H9 (cell line): ENCODE measurements around the gene ACSM2B. TPM values are rescaled to one million over a fixed set of nuclear protein-coding genes. Genes with fewer than 3 reads are reported as not detected.
"Not testable (repeated sequence)": the region's sequence is repeated elsewhere in the genome, so short reads cannot be mapped to it uniquely, and the experiment has no call there.

Source experiments
- DNase-seq: peaks from one replicate; pipeline ENCODE4 v3.0.0-alpha.2; 2017
- H2AFZ ChIP-seq: one replicate; pipeline ENCODE4 v1.6.1; 2013; ENCODE audit warnings: mild to moderate bottlenecking, low read length, control low read depth, moderate library complexity
- H2AK5ac ChIP-seq: 2 replicates; pipeline ENCODE4 v1.6.1; 2013; ENCODE audit warnings: low read length, control low read depth, mixed read lengths; ENCODE audit not compliant: insufficient read length
- H2BK120ac ChIP-seq: one replicate; pipeline ENCODE4 v1.6.1; 2013; ENCODE audit warnings: low read depth, mild to moderate bottlenecking, low read length, control low read depth, inconsistent platforms; ENCODE audit not compliant: poor library complexity, severe bottlenecking
- H2BK12ac ChIP-seq: 2 replicates; pipeline ENCODE4 v1.6.1; 2013; ENCODE audit warnings: low read length, control low read depth, mixed read lengths, low read depth; ENCODE audit not compliant: insufficient read length
- H2BK15ac ChIP-seq: 2 replicates; pipeline ENCODE4 v1.6.1; 2013; ENCODE audit warnings: low read depth, low read length, control low read depth
- H2BK20ac ChIP-seq: one replicate; pipeline ENCODE4 v1.6.1; 2013; ENCODE audit warnings: low read depth, mild to moderate bottlenecking, low read length, control low read depth, inconsistent platforms; ENCODE audit not compliant: poor library complexity, severe bottlenecking
- H2BK5ac ChIP-seq: 2 replicates; pipeline ENCODE4 v1.6.1; 2013; ENCODE audit warnings: low read length, control low read depth, mixed read lengths; ENCODE audit not compliant: insufficient read length
- H3K14ac ChIP-seq: 2 replicates; pipeline ENCODE4 v1.6.1; 2013; ENCODE audit warnings: low read length, control low read depth; ENCODE audit not compliant: insufficient read depth
- H3K18ac ChIP-seq: 2 replicates; pipeline ENCODE4 v1.6.1; 2013; ENCODE audit warnings: low read depth, mild to moderate bottlenecking, mixed read lengths, low read length, control low read depth; ENCODE audit not compliant: insufficient read length
- H3K23ac ChIP-seq: 2 replicates; pipeline ENCODE4 v1.6.1; 2013; ENCODE audit warnings: low read length, control low read depth, mixed read lengths, low read depth; ENCODE audit not compliant: insufficient read length
- H3K23me2 ChIP-seq: 2 replicates; pipeline ENCODE4 v1.6.1; 2013; ENCODE audit warnings: low read depth, mild to moderate bottlenecking, mixed read lengths, low read length, control low read depth; ENCODE audit not compliant: insufficient read length, poor library complexity, severe bottlenecking
- H3K27ac ChIP-seq: 2 replicates; pipeline ENCODE4 v1.5.1; 2013; ENCODE audit warnings: low read length, control low read depth, mixed read lengths, low read depth; ENCODE audit not compliant: insufficient read length
- H3K27me3 ChIP-seq: 2 replicates; pipeline ENCODE4 v1.6.1; 2013; ENCODE audit warnings: low read length, control low read depth, inconsistent platforms; ENCODE audit not compliant: insufficient read depth
- H3K4ac ChIP-seq: 2 replicates; pipeline ENCODE4 v1.6.1; 2013; ENCODE audit warnings: low read depth, mild to moderate bottlenecking, control low read depth, inconsistent platforms, low read length, moderate library complexity
- H3K4me1 ChIP-seq: 2 replicates; pipeline ENCODE4 v1.6.1; 2013; ENCODE audit warnings: low read length, control low read depth, inconsistent platforms; ENCODE audit not compliant: insufficient read depth
- H3K4me2 ChIP-seq: 2 replicates; pipeline ENCODE4 v1.6.1; 2013; ENCODE audit warnings: low read length, control low read depth, mixed read lengths; ENCODE audit not compliant: insufficient read length, insufficient read depth
- H3K56ac ChIP-seq: 2 replicates; pipeline ENCODE4 v1.6.1; 2013; ENCODE audit warnings: low read depth, mild to moderate bottlenecking, mixed read lengths, low read length, control low read depth; ENCODE audit not compliant: insufficient read length
- H3K79me1 ChIP-seq: 2 replicates; pipeline ENCODE4 v1.6.1; 2013; ENCODE audit warnings: low read depth, mild to moderate bottlenecking, moderate library complexity, low read length, control low read depth, inconsistent platforms; ENCODE audit not compliant: insufficient read depth, poor library complexity, severe bottlenecking
- H3K79me2 ChIP-seq: 2 replicates; pipeline ENCODE4 v1.6.1; 2013; ENCODE audit warnings: low read length, control low read depth, inconsistent platforms; ENCODE audit not compliant: insufficient read depth
- H3K9ac ChIP-seq: 2 replicates; pipeline ENCODE4 v1.6.1; 2013; ENCODE audit warnings: low read length, control low read depth, mixed read lengths; ENCODE audit not compliant: insufficient read length; ENCODE audit errors: extremely low read depth
- H3K9me3 ChIP-seq: one replicate; pipeline ENCODE4 v1.6.1; 2013; ENCODE audit warnings: low read depth, low read length, inconsistent platforms; ENCODE audit not compliant: control insufficient read depth
- H3T11ph ChIP-seq: one replicate; pipeline ENCODE4 v1.6.1; 2013; ENCODE audit warnings: mild to moderate bottlenecking, low read length, control low read depth, inconsistent platforms
- H4K20me1 ChIP-seq: one replicate; pipeline ENCODE4 v1.6.1; 2013; ENCODE audit not compliant: control insufficient read depth, insufficient read length, insufficient read depth
- H4K5ac ChIP-seq: 2 replicates; pipeline ENCODE4 v1.6.1; 2013; ENCODE audit warnings: low read depth, mild to moderate bottlenecking, mixed read lengths, low read length, control low read depth; ENCODE audit not compliant: insufficient read length
- H4K8ac ChIP-seq: replicated peaks from 2 replicates; pipeline ENCODE4 v1.6.1; 2013; ENCODE audit warnings: low read length, control low read depth, mixed read lengths, low read depth; ENCODE audit not compliant: insufficient read length
- H4K91ac ChIP-seq: 2 replicates; pipeline ENCODE4 v1.6.1; 2013; ENCODE audit warnings: low read depth, mild to moderate bottlenecking, moderate library complexity, mixed read lengths, low read length, control low read depth; ENCODE audit not compliant: insufficient read length
- H3K27ac Mint-ChIP-seq, 3 experiments: 2 replicates in 2 of 3; 3 replicates in 1 of 3; pipeline ENCODE4 v1.8.0; 2020 to 2021; ENCODE audit warnings: mixed read lengths in 3 of 3, mild to moderate bottlenecking in 1 of 3, moderate library complexity in 1 of 3
- H3K27me3 Mint-ChIP-seq: 2 replicates; pipeline ENCODE4 v1.8.0; 2021; ENCODE audit warnings: low read depth, mild to moderate bottlenecking, moderate library complexity, mixed read lengths
- H3K36me3 Mint-ChIP-seq, 3 experiments: 2 replicates in 2 of 3; 3 replicates in 1 of 3; pipeline ENCODE4 v1.8.0; 2020 to 2021; ENCODE audit warnings: low read depth in 3 of 3, mixed read lengths in 3 of 3; ENCODE audit not compliant: insufficient read depth in 1 of 3
- H3K4me1 Mint-ChIP-seq, 2 experiments: 2 replicates each; pipeline ENCODE4 v1.8.0; 2020; ENCODE audit warnings: mixed read lengths in 2 of 2
- H3K4me3 Mint-ChIP-seq, 2 experiments: 2 replicates in 1 of 2; 3 replicates in 1 of 2; pipeline ENCODE4 v1.8.0; 2020 to 2021; ENCODE audit warnings: mild to moderate bottlenecking in 2 of 2, mixed read lengths in 2 of 2, moderate library complexity in 1 of 2
- H3K9me3 Mint-ChIP-seq, 2 experiments: 2 replicates in 1 of 2; 3 replicates in 1 of 2; pipeline ENCODE4 v1.8.0; 2020; ENCODE audit warnings: mild to moderate bottlenecking in 2 of 2, mixed read lengths in 2 of 2, moderate library complexity in 1 of 2
- WGBS: extraction: QIAGEN DNeasy Blood & Tissue Kit; methylation state at CpG from one replicate; pipeline ENCODE4 v1.1.7; 2013; ENCODE audit warnings: missing lambda C conversion rate, low lambda C conversion rate, mixed read lengths; ENCODE audit not compliant: insufficient read length; ENCODE audit errors: extremely low coverage; 5-methylcytosine and 5-hydroxymethylcytosine counted together
- total RNA-seq: library from RNA; stranded (reverse); gene quantifications from 2 replicates; pipeline ENCODE4 v1.2.1, GENCODE V29; 2021

The ACSM2B gene
- total RNA-seq, 1 experiment from 2014 or later: not detected

DNA sequence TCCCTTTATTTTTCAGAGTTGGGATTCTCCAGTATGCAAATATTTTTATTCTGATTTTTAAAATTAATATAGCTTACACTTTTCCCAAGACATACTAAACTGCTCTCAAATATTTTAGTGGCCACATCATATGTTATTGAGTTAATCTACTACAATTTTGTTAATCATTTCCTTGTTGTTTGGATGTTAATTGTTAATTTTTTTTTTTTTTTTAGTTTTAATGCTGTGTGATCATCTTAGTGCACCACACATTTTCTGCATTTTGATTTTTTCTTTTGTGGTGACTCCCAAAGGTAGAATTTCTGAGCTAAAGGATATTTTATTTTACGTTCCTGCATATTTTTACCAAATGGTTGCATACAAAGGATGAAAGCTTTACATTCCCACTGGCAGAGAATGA, 10.5 kb upstream of the ACSM2B start:
- not testable (repeated sequence) for H2BK5ac ChIP-seq, H3K4me3 Mint-ChIP-seq, H3K36me3 Mint-ChIP-seq, H3K27ac Mint-ChIP-seq, H3T11ph ChIP-seq, H4K20me1 ChIP-seq, H4K8ac ChIP-seq, H3K27me3 ChIP-seq, H2BK20ac ChIP-seq, H3K4ac ChIP-seq, H3K9me3 Mint-ChIP-seq, H2AK5ac ChIP-seq, H3K14ac ChIP-seq, H3K79me2 ChIP-seq, H4K91ac ChIP-seq, H3K4me1 Mint-ChIP-seq, H3K9me3 ChIP-seq, H2BK15ac ChIP-seq, H3K4me1 ChIP-seq, H3K56ac ChIP-seq, H3K27me3 Mint-ChIP-seq, H3K27ac ChIP-seq, DNase-seq, H2AFZ ChIP-seq, H2BK120ac ChIP-seq, H3K4me2 ChIP-seq, H3K23ac ChIP-seq, H4K5ac ChIP-seq, H3K18ac ChIP-seq, H2BK12ac ChIP-seq, H3K9ac ChIP-seq, H3K23me2 ChIP-seq, H3K79me1 ChIP-seq
- no CpG with 5 or more reads among the region's 1 CpG for WGBS

- not testable (repeated sequence) for H3K56ac ChIP-seq, DNase-seq
Observed at GRCh38 chr16:20586112-20586511, 9.9 kb upstream of the ACSM2B start.

More at GRCh38 chr16:20586112-20586511, 9.9 kb upstream of the ACSM2B start:
- H2BK5ac ChIP-seq, H3K4me1 Mint-ChIP-seq, H3K9ac ChIP-seq, H3K79me2 ChIP-seq, H3T11ph ChIP-seq, H3K14ac ChIP-seq, H3K4me1 ChIP-seq, H2BK15ac ChIP-seq, H3K4me2 ChIP-seq, H3K18ac ChIP-seq, H4K91ac ChIP-seq, H2BK120ac ChIP-seq, H2AFZ ChIP-seq, H3K27ac Mint-ChIP-seq, H3K4me3 Mint-ChIP-seq, H3K23ac ChIP-seq, H3K27ac ChIP-seq, H4K20me1 ChIP-seq, H2BK20ac ChIP-seq, H3K23me2 ChIP-seq, H3K4ac ChIP-seq, H3K27me3 Mint-ChIP-seq, H2AK5ac ChIP-seq, H3K27me3 ChIP-seq, H2BK12ac ChIP-seq, H3K79me1 ChIP-seq, H4K5ac ChIP-seq, H3K9me3 Mint-ChIP-seq, H3K36me3 Mint-ChIP-seq, H4K8ac ChIP-seq, H3K9me3 ChIP-seq: not testable (repeated sequence)
- WGBS: no CpG with 5 or more reads among the region's 6 CpGs
